Prostate gland (tissue), 2 donors: Measurements from ENCODE around the gene ADPRHL1. TPM values are rescaled to one million over a fixed set of nuclear protein-coding genes. Genes with fewer than 3 reads are reported as not detected.

Experiments
- DNase-seq: peaks from one replicate; pipeline ENCODE4 v3.0.0-alpha.2; 2019; ENCODE audit warnings: low spot score
- H3K27ac ChIP-seq, 2 donors: fragments of 200-600 bp; sonication (generic); 2 replicates each; pipeline ENCODE4 v1.5.1; 2017 to 2019
- H3K27me3 ChIP-seq: fragments of 200-600 bp; sonication (generic); replicated peaks from 2 replicates; pipeline ENCODE4 v1.5.1; 2019; ENCODE audit not compliant: insufficient read depth
- H3K36me3 ChIP-seq, 2 donors: fragments of 200-600 bp; sonication (generic); 1 replicate in 1 of 2; 2 replicates in 1 of 2; pipeline versions ENCODE4 v1.5.1 to v1.8.1; 2017 to 2019
- H3K4me1 ChIP-seq: fragments of 200-600 bp; sonication (generic); replicated peaks from 2 replicates; pipeline ENCODE4 v1.5.1; 2019
- H3K4me3 ChIP-seq, 2 donors: fragments of 200-600 bp; sonication (generic); 2 replicates each; pipeline ENCODE4 v1.5.1; 2017 to 2019
- H3K9me3 ChIP-seq: fragments of 200-600 bp; sonication (generic); 2 replicates; pipeline ENCODE4 v1.5.1; 2017
- POLR2A ChIP-seq: fragments of 450-650 bp; IDR thresholded peaks from one replicate; pipeline ENCODE4 v1.6.1; 2016; ENCODE audit warnings: antibody characterized with exemption, mild to moderate bottlenecking
- POLR2AphosphoS5 ChIP-seq: sonication (generic); formaldehyde crosslinking; IDR thresholded peaks from one replicate; pipeline ENCODE4 v1.6.1; 2017; ENCODE audit warnings: antibody characterized with exemption
- WGBS: methylation state at CpG from one replicate; pipeline ENCODE4 v1.1.5; 2018; 5-methylcytosine and 5-hydroxymethylcytosine counted together
- intact Hi-C: fragments of 100-400 bp; cut with DNase I; formaldehyde crosslinking; loops from one replicate; pipeline ENCODE4 v1.14.2; 2022
- total RNA-seq, 2 donors: library from RNA; depleted of rRNA; stranded (reverse); fragments of >200 nt; gene quantifications; one replicate each; pipeline ENCODE4 v1.1.0, GENCODE V29; 2016
- TF ChIP-seq, protein P1 (sequence below), 4 experiments: fragments of 200-600 bp in 2 of 4; fragments of 450-650 bp in 2 of 4; sonication (generic) in 2 of 4; IDR thresholded peaks; 1 replicate in 3 of 4; 2 replicates in 1 of 4; pipeline ENCODE4 v1.5.1; 2016 to 2019; ENCODE audit warnings: antibody characterized with exemption in 4 of 4, mild to moderate bottlenecking in 2 of 4, moderate library complexity in 2 of 4

The ADPRHL1 gene
- total RNA-seq, 2 donors from 2014 or later = 3.7 to 3.9 TPM

DNA sequence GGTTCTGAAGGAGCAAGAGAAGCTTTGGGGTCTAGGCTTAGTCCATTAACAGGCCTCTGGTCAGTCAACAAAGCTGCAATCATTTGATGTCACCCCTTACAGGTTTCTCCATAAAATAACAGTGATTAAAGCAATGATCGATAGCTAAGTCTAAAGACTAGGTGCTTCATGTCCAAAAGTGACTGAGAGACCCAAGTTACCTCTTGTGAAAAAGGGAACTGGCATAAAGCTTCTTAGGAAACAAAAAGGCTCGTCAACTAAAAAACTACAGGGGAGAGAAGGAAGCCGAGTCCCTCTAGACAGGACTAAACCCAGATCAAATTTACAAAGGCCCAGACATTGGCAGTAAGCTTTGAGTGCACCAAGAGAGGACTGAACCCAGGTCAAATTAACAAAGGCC is 35.0 kb upstream of the ADPRHL1 start:
- 82% methylated on average over 3 of the region's 3 CpGs for WGBS
- no peak overlapping the region for H3K27ac ChIP-seq
- TF ChIP-seq, protein P1, sequence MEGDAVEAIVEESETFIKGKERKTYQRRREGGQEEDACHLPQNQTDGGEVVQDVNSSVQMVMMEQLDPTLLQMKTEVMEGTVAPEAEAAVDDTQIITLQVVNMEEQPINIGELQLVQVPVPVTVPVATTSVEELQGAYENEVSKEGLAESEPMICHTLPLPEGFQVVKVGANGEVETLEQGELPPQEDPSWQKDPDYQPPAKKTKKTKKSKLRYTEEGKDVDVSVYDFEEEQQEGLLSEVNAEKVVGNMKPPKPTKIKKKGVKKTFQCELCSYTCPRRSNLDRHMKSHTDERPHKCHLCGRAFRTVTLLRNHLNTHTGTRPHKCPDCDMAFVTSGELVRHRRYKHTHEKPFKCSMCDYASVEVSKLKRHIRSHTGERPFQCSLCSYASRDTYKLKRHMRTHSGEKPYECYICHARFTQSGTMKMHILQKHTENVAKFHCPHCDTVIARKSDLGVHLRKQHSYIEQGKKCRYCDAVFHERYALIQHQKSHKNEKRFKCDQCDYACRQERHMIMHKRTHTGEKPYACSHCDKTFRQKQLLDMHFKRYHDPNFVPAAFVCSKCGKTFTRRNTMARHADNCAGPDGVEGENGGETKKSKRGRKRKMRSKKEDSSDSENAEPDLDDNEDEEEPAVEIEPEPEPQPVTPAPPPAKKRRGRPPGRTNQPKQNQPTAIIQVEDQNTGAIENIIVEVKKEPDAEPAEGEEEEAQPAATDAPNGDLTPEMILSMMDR (IDR thresholded peaks at IDR 0.05) = no peak
- TF ChIP-seq POLR2A (no peak), POLR2AphosphoS5 (no peak)
- H3K9me3 ChIP-seq = no peaks in the 10 kb centered on the region
- H3K27me3 ChIP-seq = no peaks in the 10 kb centered on the region
- intact Hi-C loops = no loop called here
- H3K4me3 ChIP-seq = no peak overlapping the region
- DNase-seq = no peak
- H3K4me1 ChIP-seq = no peaks in the 10 kb centered on the region
- no peaks in the 10 kb centered on the region for H3K36me3 ChIP-seq

DNA sequence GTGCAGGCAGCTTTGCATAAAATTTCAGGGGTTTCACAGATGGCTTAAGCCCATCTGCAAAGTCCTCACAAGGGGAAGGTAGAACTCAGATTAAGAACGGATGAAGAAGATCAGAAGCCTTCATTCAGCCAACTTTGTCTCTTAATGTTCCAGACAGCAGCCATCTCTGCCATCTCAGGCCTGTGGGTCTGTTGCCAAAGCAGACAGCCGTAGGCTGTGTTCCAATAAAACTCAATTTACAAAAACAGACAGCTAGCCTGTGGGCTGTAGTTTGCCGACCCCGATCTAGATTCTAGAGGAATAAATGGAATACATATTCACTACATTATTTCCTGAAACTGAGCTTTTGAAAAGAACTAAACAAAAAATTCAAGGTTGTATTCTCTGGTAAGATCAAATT is 33.4 kb upstream of the ADPRHL1 start:
- no peak for DNase-seq
- H3K4me1 ChIP-seq = no peaks in the 10 kb centered on the region

DNA sequence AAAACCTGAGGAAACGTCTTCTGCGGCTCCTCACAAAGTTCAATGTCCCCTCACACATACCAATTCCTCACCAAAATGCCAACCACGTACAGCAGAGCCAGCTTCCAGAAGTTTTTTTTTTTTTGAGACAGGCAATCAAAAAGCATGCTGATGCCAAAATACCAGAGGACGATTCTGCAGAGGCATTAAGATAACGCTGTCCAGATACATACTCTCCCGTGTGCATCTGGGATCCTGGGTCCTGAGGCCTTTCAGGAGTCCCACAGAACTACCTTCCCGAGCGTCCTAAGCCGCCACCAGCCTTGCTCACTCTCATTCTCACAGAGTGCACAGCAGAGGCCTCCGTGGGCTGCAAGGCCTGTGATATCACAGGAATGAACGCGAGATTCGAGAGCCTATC is 32.3 kb upstream of the ADPRHL1 start:
- WGBS = 84% methylated on average over 13 of the region's 13 CpGs
- Histone ChIP-seq H3K4me1 (no peaks in the 10 kb centered on the region), H3K27ac (no peak overlapping the region), H3K36me3 (no peaks in the 10 kb centered on the region), H3K27me3 (no peaks in the 10 kb centered on the region), H3K9me3 (no peaks in the 10 kb centered on the region), H3K4me3 (no peak overlapping the region)
- TF ChIP-seq, protein P1 (IDR thresholded peaks at IDR 0.05) = no peak
- no peak for TF ChIP-seq POLR2A
- no peak for TF ChIP-seq POLR2AphosphoS5
- DNase-seq = no peak
- intact Hi-C loops = no loop called here

More for the DNA sequence above, 33.4 kb upstream of the ADPRHL1 start:
- no peaks in the 10 kb centered on the region for H3K9me3 ChIP-seq
- no peaks in the 10 kb centered on the region for H3K27me3 ChIP-seq
- WGBS = 22% methylated on average over 4 of the region's 4 CpGs
- intact Hi-C loops = no loop called here
- H3K36me3 ChIP-seq = no peaks in the 10 kb centered on the region
- no peak for TF ChIP-seq POLR2A
- TF ChIP-seq, protein P1 (IDR thresholded peaks at IDR 0.05) = no peak
- TF ChIP-seq POLR2AphosphoS5 = no peak
- no peak overlapping the region for H3K27ac ChIP-seq
- H3K4me3 ChIP-seq = no peak overlapping the region

DNA sequence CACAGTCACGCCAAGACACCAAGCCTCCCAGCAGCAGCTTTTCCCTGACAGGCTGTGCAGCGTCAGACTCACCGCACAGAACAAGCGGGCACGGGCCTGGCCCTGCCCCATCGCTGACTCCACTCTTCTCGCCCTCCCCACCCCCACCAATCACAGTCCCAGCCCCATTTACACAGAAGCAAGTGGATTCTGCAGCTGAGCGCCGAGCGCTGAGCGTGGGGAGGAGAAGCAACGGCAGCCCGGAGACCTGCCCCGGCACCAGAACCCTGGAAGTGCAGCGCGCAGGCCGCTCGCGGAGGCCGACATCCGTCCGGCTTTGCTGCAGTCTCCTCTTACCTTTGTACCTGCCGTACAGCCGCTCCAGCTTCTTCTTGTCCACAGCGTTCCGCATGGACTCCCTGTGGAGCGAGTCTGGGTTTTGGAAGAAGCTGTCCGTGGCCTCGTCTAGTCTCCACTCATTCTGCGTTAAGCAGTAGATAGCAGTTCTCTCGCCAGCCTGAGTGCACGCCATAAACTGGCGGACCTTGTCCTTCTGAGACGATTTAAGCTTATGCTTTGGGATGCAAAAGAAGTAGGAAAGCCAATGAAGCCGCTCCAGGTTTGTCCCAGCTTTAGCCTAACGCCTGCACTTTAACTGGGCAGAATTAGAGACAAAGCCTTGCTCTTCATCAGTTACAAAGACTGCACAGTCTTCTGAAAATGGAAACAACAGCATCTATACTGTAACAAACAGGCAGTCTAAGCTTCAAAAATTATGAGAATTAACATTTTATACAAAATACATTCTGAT is 30.4 kb upstream of the ADPRHL1 start:
- Histone ChIP-seq H3K4me1 (no peaks in the 10 kb centered on the region), H3K9me3 (no peaks in the 10 kb centered on the region), H3K27me3 (no peaks in the 10 kb centered on the region), H3K36me3 (no peaks in the 10 kb centered on the region), H3K27ac (no peak overlapping the region), H3K4me3 (no peak overlapping the region)
- intact Hi-C loops = no loop called here
- WGBS = 89% methylated on average over 36 of the region's 36 CpGs
- no peak for DNase-seq
- TF ChIP-seq, protein P1 (IDR thresholded peaks at IDR 0.05) = no peak
- TF ChIP-seq POLR2AphosphoS5 (no peak), POLR2A (no peak)

DNA sequence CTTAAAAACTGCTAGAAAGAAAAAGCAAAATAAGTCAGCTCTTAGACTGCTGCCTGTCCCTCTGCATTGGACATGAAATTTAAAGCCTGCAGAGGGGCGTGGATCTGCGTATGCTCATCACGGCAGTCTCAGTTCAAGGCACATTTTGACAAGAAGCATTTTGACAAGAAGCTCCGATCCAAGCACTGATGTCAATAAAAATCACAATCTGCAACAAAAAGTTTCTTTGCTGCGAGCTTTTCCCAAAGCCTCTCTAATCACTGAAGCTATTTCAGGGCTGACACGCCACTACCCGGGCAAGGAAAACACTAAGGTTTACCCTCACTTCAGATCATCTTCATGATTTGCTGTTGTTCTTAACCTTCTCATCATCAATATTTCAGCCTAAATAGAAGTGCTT is 29.8 kb upstream of the ADPRHL1 start:
- Histone ChIP-seq H3K4me1 (no peaks in the 10 kb centered on the region), H3K27ac (no peak overlapping the region), H3K36me3 (no peaks in the 10 kb centered on the region), H3K9me3 (no peaks in the 10 kb centered on the region), H3K4me3 (no peak overlapping the region), H3K27me3 (no peaks in the 10 kb centered on the region)
- 91% methylated on average over 7 of the region's 7 CpGs for WGBS
- DNase-seq = no peak
- TF ChIP-seq POLR2A = no peak
- no peak for TF ChIP-seq POLR2AphosphoS5
- TF ChIP-seq, protein P1 (IDR thresholded peaks at IDR 0.05) = no peak
- intact Hi-C loops = no loop called here
